ENCODE results near the gene STAT5B.

STAT5B gene

DNA sequence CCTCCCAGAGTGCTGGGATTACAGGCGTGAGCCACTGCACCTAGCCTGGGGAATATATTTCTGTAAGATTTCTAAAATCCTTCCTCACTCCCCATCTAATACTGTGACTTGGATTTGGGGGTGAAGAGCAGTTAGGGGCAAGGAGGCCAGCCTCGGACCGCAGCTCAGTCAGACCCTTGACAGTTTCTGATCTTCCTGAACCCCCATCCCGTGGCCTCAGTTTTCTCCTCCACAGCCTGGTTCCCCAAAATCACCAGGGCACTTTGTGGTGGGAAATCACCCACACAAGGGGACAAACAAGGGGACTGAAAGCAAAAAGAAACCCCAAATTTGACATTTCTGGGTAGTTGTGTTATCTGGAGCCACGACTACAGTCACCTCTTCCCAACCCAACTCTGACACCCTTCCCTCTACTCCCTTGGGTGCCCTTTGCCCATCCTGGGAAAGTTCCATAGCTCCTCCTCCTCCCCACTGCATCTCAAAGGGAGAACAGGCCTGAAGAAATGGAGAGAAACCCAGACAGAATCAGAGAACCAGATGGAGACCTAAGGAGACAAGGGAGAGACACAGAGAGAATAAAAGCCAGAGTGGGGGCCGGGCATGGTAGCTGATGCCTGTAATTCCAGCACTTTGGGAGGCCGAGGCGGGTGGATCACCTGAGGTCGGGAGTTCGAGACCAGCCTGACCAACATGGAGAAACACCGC is 9.3 kb upstream of the STAT5B start:
- Histone ChIP-seq H3F3A (ENCODE audit: insufficient read depth) (no peaks in the 10 kb centered on the region), H3K4me2 (ENCODE audit: low read depth, low read length, poor library complexity, severe bottlenecking) (no peak overlapping the region), H4K20me1 (ENCODE audit: low read depth, low read length) (no peaks in the 10 kb centered on the region), H3K79me2 (ENCODE audit: insufficient read depth, low read length) (no peaks in the 10 kb centered on the region), H3K9ac (ENCODE audit: low read length) (no peak overlapping the region), H3K4me3 (ENCODE audit: insufficient read depth, low read length, poor library complexity, severe bottlenecking) (no peak overlapping the region), H3K9me3 (ENCODE audit: insufficient read depth, low read length) (no peaks in the 10 kb centered on the region), H3K27me3 (ENCODE audit: low read length) (no peaks in the 10 kb centered on the region), H3K9me2 (replicated peaks; ENCODE audit: insufficient read depth, low read length) (no peaks in the 10 kb centered on the region), H3K36me3 (ENCODE audit: low read length) (no peaks in the 10 kb centered on the region), H2AFZ (ENCODE audit: low read depth, low read length, severe bottlenecking) (no peak overlapping the region), H3K27ac (ENCODE audit: low read depth, low read length) (no peak overlapping the region)
- no peak for TF ChIP-seq EZH2phosphoT487 (conservative IDR thresholded peaks at IDR 0.05; ENCODE audit: low read length)
- TF ChIP-seq, protein P1, sequence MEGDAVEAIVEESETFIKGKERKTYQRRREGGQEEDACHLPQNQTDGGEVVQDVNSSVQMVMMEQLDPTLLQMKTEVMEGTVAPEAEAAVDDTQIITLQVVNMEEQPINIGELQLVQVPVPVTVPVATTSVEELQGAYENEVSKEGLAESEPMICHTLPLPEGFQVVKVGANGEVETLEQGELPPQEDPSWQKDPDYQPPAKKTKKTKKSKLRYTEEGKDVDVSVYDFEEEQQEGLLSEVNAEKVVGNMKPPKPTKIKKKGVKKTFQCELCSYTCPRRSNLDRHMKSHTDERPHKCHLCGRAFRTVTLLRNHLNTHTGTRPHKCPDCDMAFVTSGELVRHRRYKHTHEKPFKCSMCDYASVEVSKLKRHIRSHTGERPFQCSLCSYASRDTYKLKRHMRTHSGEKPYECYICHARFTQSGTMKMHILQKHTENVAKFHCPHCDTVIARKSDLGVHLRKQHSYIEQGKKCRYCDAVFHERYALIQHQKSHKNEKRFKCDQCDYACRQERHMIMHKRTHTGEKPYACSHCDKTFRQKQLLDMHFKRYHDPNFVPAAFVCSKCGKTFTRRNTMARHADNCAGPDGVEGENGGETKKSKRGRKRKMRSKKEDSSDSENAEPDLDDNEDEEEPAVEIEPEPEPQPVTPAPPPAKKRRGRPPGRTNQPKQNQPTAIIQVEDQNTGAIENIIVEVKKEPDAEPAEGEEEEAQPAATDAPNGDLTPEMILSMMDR (IDR thresholded peaks at IDR 0.05; ENCODE audit: insufficient read depth, low read length, poor library complexity, severe bottlenecking), result no peak

DNA sequence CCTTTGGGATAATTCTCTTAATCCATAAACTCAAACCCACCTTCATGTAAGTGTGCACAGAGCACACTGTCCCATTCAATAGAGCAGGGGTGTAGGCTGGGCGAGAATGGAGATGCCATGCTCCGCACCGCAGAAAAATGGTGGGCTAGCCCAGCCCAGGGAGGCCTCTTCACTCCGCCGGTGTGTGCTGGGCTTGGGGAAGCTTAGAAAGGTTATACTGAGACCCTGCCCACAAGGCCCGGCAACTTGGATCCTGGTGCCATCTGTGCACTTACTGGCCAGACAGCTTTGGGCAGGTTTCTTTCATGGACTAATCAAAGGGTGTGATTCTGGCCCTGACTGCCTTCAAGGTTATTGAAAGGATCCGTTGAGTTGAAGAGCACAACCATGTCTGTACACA is 8.4 kb upstream of the STAT5B start:
- no peak for TF ChIP-seq EZH2phosphoT487 (conservative IDR thresholded peaks at IDR 0.05; ENCODE audit: low read length)
- TF ChIP-seq, protein P1 (IDR thresholded peaks at IDR 0.05; ENCODE audit: insufficient read depth, low read length, poor library complexity, severe bottlenecking), result no peak
- Histone ChIP-seq H2AFZ (ENCODE audit: low read depth, low read length, severe bottlenecking) (no peak overlapping the region), H3K79me2 (ENCODE audit: insufficient read depth, low read length) (no peaks in the 10 kb centered on the region), H3K27ac (ENCODE audit: low read depth, low read length) (no peak overlapping the region), H3K27me3 (ENCODE audit: low read length) (no peaks in the 10 kb centered on the region), H3F3A (ENCODE audit: insufficient read depth) (no peaks in the 10 kb centered on the region), H3K9ac (ENCODE audit: low read length) (no peak overlapping the region), H3K9me3 (ENCODE audit: insufficient read depth, low read length) (no peaks in the 10 kb centered on the region), H3K4me2 (ENCODE audit: low read depth, low read length, poor library complexity, severe bottlenecking) (no peak overlapping the region), H3K4me3 (ENCODE audit: insufficient read depth, low read length, poor library complexity, severe bottlenecking) (no peak overlapping the region), H4K20me1 (ENCODE audit: low read depth, low read length) (no peaks in the 10 kb centered on the region), H3K36me3 (ENCODE audit: low read length) (no peaks in the 10 kb centered on the region), H3K9me2 (replicated peaks; ENCODE audit: insufficient read depth, low read length) (no peaks in the 10 kb centered on the region)

DNA sequence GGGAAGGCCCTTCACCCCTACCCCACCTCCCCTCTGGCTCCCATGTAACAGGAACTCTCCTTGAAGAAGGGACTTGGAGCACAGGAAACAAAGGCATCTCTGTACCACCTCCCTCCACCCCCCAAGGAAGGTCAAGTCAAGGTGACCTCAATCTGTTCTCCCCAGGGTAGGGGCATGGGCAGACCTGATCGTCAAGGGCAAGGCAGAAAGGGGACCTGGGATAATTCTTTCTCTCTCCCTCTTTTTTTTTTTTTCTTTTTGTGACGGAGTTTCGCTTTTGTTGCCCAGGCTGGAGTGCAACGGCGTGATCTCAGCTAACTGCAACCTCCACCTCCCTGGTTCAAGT is 7.8 kb upstream of the STAT5B start:
- Histone ChIP-seq H3K79me2 (ENCODE audit: insufficient read depth, low read length) (no peaks in the 10 kb centered on the region), H3K9me2 (replicated peaks; ENCODE audit: insufficient read depth, low read length) (no peaks in the 10 kb centered on the region), H3K36me3 (ENCODE audit: low read length) (no peaks in the 10 kb centered on the region), H3K4me2 (ENCODE audit: low read depth, low read length, poor library complexity, severe bottlenecking) (no peak overlapping the region), H3K27me3 (ENCODE audit: low read length) (no peaks in the 10 kb centered on the region), H3K9me3 (ENCODE audit: insufficient read depth, low read length) (no peaks in the 10 kb centered on the region), H4K20me1 (ENCODE audit: low read depth, low read length) (no peaks in the 10 kb centered on the region), H2AFZ (ENCODE audit: low read depth, low read length, severe bottlenecking) (no peak overlapping the region), H3F3A (ENCODE audit: insufficient read depth) (no peaks in the 10 kb centered on the region), H3K4me3 (ENCODE audit: insufficient read depth, low read length, poor library complexity, severe bottlenecking) (no peak overlapping the region), H3K9ac (ENCODE audit: low read length) (no peak overlapping the region), H3K27ac (ENCODE audit: low read depth, low read length) (no peak overlapping the region)
- TF ChIP-seq, protein P1 (IDR thresholded peaks at IDR 0.05; ENCODE audit: insufficient read depth, low read length, poor library complexity, severe bottlenecking), result no peak
- TF ChIP-seq EZH2phosphoT487 (conservative IDR thresholded peaks at IDR 0.05; ENCODE audit: low read length), result no peak
